NB4 (cell line): Measurements from ENCODE around the gene COL4A1.

ENCODE experiments used
- DNase-seq: peaks from one replicate; pipeline ENCODE4 v3.0.0; 2010; ENCODE audit warnings: low read depth
- H3K4me3 ChIP-seq: one replicate; pipeline ENCODE4 v1.5.1; 2011; ENCODE audit warnings: mild to moderate bottlenecking, low read depth, low read length, moderate library complexity
- MYC ChIP-seq: IDR thresholded peaks from 2 replicates; pipeline ENCODE4 v1.6.1; 2011; ENCODE audit warnings: low read depth, low read length
- POLR2A ChIP-seq: IDR thresholded peaks from 2 replicates; pipeline ENCODE4 v1.6.1; 2011; ENCODE audit warnings: mild to moderate bottlenecking; ENCODE audit not compliant: insufficient read length; ENCODE audit errors: extremely low read depth
- TF ChIP-seq, protein P1 (sequence below): IDR thresholded peaks from one replicate; pipeline ENCODE4 v1.5.1; 2012; ENCODE audit warnings: low read depth, low read length
- TF ChIP-seq, protein P2 (sequence below): IDR thresholded peaks from 2 replicates; pipeline ENCODE4 v1.6.1; 2011; ENCODE audit warnings: low read depth, low read length

Gene COL4A1

DNA sequence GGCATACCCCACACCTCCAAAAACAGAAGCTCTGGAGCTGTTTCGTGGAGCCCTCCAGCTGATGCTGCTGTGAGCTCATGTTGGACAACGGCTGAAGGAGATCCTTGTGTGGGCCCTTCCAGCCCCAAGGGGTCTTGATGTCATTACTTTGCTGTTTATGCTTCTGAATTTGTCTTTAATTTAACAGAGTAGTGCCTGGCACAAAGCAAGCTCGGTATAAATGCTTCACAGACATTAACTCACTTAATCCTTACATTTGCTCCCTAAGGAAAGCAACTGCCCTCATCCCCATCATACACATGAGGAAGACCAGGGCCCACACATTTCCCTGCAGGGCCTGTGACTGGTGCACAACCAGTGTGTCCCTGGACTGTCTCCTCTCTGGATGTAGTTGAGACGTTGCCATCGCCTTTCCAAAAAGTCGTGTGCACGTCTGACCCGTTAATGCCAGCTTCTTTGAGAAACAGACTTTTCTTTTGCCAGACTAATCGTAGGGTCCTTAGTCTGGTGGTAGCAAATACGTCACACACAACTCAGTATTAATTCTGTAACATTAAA lies 7.6 kb downstream of the COL4A1 start:
- no peak overlapping the region for H3K4me3 ChIP-seq
- TF ChIP-seq, protein P1, sequence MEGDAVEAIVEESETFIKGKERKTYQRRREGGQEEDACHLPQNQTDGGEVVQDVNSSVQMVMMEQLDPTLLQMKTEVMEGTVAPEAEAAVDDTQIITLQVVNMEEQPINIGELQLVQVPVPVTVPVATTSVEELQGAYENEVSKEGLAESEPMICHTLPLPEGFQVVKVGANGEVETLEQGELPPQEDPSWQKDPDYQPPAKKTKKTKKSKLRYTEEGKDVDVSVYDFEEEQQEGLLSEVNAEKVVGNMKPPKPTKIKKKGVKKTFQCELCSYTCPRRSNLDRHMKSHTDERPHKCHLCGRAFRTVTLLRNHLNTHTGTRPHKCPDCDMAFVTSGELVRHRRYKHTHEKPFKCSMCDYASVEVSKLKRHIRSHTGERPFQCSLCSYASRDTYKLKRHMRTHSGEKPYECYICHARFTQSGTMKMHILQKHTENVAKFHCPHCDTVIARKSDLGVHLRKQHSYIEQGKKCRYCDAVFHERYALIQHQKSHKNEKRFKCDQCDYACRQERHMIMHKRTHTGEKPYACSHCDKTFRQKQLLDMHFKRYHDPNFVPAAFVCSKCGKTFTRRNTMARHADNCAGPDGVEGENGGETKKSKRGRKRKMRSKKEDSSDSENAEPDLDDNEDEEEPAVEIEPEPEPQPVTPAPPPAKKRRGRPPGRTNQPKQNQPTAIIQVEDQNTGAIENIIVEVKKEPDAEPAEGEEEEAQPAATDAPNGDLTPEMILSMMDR = no peak
- TF ChIP-seq MYC (no peak), POLR2A (no peak)
- TF ChIP-seq, protein P2, sequence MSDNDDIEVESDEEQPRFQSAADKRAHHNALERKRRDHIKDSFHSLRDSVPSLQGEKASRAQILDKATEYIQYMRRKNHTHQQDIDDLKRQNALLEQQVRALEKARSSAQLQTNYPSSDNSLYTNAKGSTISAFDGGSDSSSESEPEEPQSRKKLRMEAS = no peak
- DNase-seq = no peak

DNA sequence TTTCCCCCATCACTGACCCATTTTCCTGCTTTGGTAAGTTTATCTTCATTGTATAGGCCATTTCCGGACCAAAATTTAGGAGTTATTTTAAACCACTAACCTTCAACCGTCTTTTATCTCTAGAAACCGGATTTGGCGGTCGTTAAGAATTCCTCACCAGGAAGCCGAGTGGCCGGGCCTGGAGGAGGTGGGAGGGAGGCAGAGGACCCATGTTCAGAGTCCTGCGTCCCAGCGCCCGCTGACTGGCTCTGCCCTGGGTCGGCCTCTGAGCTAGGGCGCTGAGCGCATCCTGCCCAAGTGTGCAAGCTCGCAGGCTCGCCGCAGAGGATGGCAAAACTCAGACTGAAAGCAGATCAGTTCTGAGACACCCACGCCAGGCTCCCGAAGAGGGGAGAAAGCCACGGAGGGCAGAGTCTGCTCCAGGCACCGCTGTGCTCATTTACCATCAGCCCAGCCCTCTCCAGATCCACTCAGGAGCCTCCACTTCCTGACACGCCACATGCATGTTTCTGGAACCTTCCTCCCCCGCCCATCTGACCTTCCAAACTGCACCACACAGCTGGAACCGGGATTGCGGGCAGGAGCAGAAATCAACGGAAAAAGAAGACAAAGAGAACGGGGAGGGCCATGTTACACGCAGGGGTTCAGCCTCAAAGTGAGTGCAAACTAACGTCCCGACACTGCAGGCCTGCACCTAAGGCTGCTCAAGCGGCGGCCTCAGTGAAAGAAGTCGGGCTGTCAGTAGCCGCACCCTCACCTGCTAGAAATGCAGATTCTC lies 8.3 kb downstream of the COL4A1 start:
- no peak for DNase-seq
- H3K4me3 ChIP-seq = no peak overlapping the region
- TF ChIP-seq POLR2A = no peak
- TF ChIP-seq, protein P1 = no peak
- TF ChIP-seq, protein P2 = no peak
- TF ChIP-seq MYC = no peak

DNA sequence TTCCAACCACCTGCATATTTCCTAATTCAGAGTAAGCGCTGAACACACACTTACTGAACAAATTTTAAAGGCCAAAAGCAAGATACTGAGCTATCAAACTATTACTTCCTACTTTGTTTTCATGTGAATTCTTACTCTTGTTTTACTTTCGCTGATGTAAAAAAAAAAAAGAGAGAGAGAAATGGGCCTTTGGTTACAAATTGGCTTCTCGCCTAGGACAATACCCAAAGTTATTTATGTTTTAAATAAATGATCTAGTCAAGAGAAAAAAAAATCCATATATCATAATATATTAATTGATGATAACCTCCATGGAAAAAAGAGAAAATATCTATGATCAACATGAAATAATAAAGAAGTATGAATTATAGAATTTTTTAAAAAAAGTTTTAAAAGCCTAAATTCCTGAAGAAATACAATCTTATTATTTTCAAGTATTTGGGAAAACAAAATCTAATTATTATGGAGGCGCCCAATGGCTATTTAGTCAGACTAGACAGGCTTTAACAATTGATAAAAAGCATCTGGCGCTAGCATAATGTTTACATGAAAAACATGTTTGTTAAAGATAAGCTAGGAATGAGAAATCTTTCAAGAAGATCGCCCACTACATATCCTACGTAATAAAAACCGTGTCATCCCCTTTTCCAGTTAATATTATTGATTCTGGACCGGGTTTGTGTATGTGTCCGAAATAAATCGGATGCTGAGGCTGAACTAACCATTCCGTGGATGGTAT lies 9.0 kb downstream of the COL4A1 start:
- DNase-seq = no peak
- no peak overlapping the region for H3K4me3 ChIP-seq
- TF ChIP-seq POLR2A = no peak

DNA sequence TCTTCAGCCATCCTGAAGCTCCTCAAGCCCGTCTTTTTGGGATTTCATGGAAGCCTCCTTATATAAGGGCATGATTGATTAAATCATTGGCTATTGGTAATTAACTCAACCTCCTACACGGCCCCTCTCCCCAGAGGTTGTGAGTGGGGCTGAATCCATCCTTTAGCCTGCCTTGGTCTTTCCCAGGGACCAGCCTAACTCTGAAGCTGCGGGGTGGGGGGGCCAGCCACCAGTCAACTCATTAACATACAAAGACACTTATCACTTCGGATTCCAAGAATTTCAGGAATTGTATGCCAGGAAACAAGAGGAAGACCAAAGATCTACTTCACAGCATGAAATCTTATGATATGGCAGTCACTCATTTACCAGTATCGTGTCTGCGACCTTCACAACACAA lies 9.9 kb downstream of the COL4A1 start:
- TF ChIP-seq POLR2A = no peak
- TF ChIP-seq MYC = no peak
- TF ChIP-seq, protein P2 = no peak
- no peak for DNase-seq
- no peak overlapping the region for H3K4me3 ChIP-seq

DNA sequence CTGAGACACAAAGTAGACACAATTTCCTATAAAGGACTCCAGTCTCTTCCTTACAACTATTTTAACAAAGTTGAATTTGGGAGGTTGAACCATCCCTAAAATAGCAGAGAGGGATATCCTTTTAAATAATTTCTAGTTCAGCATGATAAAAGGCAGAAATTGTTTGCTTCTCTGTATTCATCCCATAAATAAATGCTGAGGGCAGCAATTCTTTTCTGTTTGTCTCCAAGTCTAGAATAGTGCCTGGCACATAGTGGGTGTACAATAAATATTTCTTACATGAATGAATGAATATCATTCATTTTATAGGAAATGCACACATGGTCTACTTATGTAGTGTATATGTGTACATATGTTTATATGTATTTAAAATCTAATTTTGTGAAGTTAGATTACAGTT lies 12.3 kb downstream of the COL4A1 start:
- DNase-seq = no peak
- no peak overlapping the region for H3K4me3 ChIP-seq
- TF ChIP-seq, protein P1 = no peak
- TF ChIP-seq POLR2A = no peak
- TF ChIP-seq MYC = no peak
- TF ChIP-seq, protein P2 = no peak

DNA sequence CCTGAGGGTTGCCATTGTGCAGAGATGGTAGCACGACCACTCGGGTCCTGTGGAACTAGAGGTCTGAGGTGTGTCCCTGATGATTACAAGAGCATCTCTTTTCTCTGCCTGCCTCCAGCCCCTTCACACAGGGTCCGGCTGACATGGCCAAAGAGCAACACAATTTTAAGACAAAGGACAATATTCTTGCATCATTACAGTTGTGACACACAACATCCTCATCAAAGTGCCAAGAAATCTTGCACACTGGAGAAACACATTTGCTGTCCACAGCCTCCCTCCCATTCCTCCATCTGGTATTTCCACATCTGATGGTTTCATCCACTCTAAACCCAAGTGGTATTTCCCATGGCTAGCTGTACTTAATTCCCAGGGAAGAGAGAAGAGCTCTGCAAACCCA lies 12.8 kb downstream of the COL4A1 start:
- DNase-seq = no peak
- TF ChIP-seq, protein P2 = no peak
- TF ChIP-seq POLR2A = no peak
- TF ChIP-seq, protein P1 = no peak
- no peak for TF ChIP-seq MYC

More for the DNA sequence above, 12.8 kb downstream of the COL4A1 start:
- H3K4me3 ChIP-seq = no peak overlapping the region
